Measurements from ENCODE around the gene PCNT. TPM values are rescaled to one million over a fixed set of nuclear protein-coding genes. Genes with fewer than 3 reads are reported as not detected.
"Not testable (repeated sequence)": the region's sequence is repeated elsewhere in the genome, so short reads cannot be mapped to it uniquely, and the experiment has no call there.

The PCNT gene
- total RNA-seq, 1 donor from 2014 or later: 71.3 TPM

GRCh38 chr21:46448108-46448507, 124.2 kb downstream of the PCNT start:
- intact Hi-C loops (cut with micrococcal nuclease): no loop called here

- intact Hi-C loops (cut with micrococcal nuclease): not testable (repeated sequence)
These were observed 124.9 kb downstream of the PCNT start for GRCh38 chr21:46448855-46449254.

- intact Hi-C loops (cut with micrococcal nuclease): loop anchor here (10.0 kb wide), 1 partner anchor 308 kb away; no protein-coding TSS in a partner anchor
These were observed 128.8 kb downstream of the PCNT start for GRCh38 chr21:46452710-46453109.

GRCh38 chr21:46454142-46454541, 130.2 kb downstream of the PCNT start:
- intact Hi-C loops (cut with micrococcal nuclease): loop anchor here (10.0 kb wide), 1 partner anchor 309 kb away; no protein-coding TSS in a partner anchor

- intact Hi-C loops (cut with micrococcal nuclease): loop anchor here (10.0 kb wide), 1 partner anchor 310 kb away; no protein-coding TSS in a partner anchor
These were observed 130.9 kb downstream of the PCNT start for GRCh38 chr21:46454634-46455390.

- intact Hi-C loops (cut with micrococcal nuclease): loop anchor here (10.0 kb wide), 1 partner anchor 311 kb away; no protein-coding TSS in a partner anchor
These were observed 131.8 kb downstream of the PCNT start for GRCh38 chr21:46455575-46456385.

- intact Hi-C loops (cut with micrococcal nuclease): loop anchor here (10.0 kb wide), 1 partner anchor 312 kb away; no protein-coding TSS in a partner anchor
These were observed 132.8 kb downstream of the PCNT start for GRCh38 chr21:46456750-46457149.

- intact Hi-C loops (cut with micrococcal nuclease): loop anchor here (1.0 to 10.0 kb wide), 8 partner anchors 89 to 313 kb away; partner anchors contain the start of genes C21orf58, PRMT2 and YBEY
These were observed 133.9 kb downstream of the PCNT start for GRCh38 chr21:46457801-46458314.

GRCh38 chr21:46458315-46459023, 134.5 kb downstream of the PCNT start, which contains the start of gene DIP2A:
Gene DIP2A (plus strand): TSS chr21:46458891. CDS start chr21:46459132, 241 bp downstream.
- intact Hi-C loops (cut with micrococcal nuclease): loop anchor here (1.0 to 10.0 kb wide), 8 partner anchors 89 to 314 kb away; partner anchors contain the start of genes C21orf58, PRMT2 and YBEY

GRCh38 chr21:46459024-46459355, 135.0 kb downstream of the PCNT start:
- intact Hi-C loops (cut with micrococcal nuclease): loop anchor here (2.0 to 10.0 kb wide), 3 partner anchors 92 to 314 kb away; no protein-coding TSS in a partner anchor

GRCh38 chr21:46459356-46460112, 135.6 kb downstream of the PCNT start:
- intact Hi-C loops (cut with micrococcal nuclease): loop anchor here (2.0 to 10.0 kb wide), 3 partner anchors 91 to 315 kb away; no protein-coding TSS in a partner anchor

- intact Hi-C loops (cut with micrococcal nuclease): no loop called here
These were observed 138.0 kb downstream of the PCNT start for GRCh38 chr21:46461909-46462308.

GRCh38 chr21:46465153-46465552, 141.2 kb downstream of the PCNT start:
- intact Hi-C loops (cut with micrococcal nuclease): not testable (repeated sequence)

- intact Hi-C loops (cut with micrococcal nuclease): no loop called here
These were observed 141.7 kb downstream of the PCNT start for GRCh38 chr21:46465651-46466050.

GRCh38 chr21:46468108-46468774, 144.3 kb downstream of the PCNT start:
- intact Hi-C loops (cut with micrococcal nuclease): no loop called here

GRCh38 chr21:46469275-46469674, 145.3 kb downstream of the PCNT start:
- intact Hi-C loops (cut with micrococcal nuclease): no loop called here

GRCh38 chr21:46471514-46471913, 147.6 kb downstream of the PCNT start:
- intact Hi-C loops (cut with micrococcal nuclease): no loop called here

- intact Hi-C loops (cut with micrococcal nuclease): no loop called here
These were observed 148.3 kb downstream of the PCNT start for GRCh38 chr21:46472246-46472645.

- intact Hi-C loops (cut with micrococcal nuclease): no loop called here
These were observed 150.4 kb downstream of the PCNT start for GRCh38 chr21:46474382-46474781.
